Measurements from ENCODE around the gene INSR.

- TF ChIP-seq CTCF (IDR thresholded peaks at IDR 0.05): no peak
- TF ChIP-seq FOXP4 (CRISPR knock-in tag; IDR thresholded peaks at IDR 0.05): no peak
- no peak for TF ChIP-seq NR3C1 (CRISPR knock-in tag; conservative IDR thresholded peaks at IDR 0.05; ENCODE audit: low read depth)
- no peak for TF ChIP-seq CREB1 (CRISPR knock-in tag; IDR thresholded peaks at IDR 0.05)
- no peak for TF ChIP-seq NR2C2 (CRISPR knock-in tag; IDR thresholded peaks at IDR 0.05)
- no peak for TF ChIP-seq E2F1 (CRISPR knock-in tag; IDR thresholded peaks at IDR 0.05)
- TF ChIP-seq FOXJ3 (CRISPR knock-in tag; IDR thresholded peaks at IDR 0.05; ENCODE audit: borderline replicate concordance): no peak
- TF ChIP-seq ATF1 (CRISPR knock-in tag; IDR thresholded peaks at IDR 0.05): no peak
Measured at GRCh38 chr19:7257148-7258040, 36.8 kb downstream of the INSR start.

All from WTC11 (cell line).